AG10803 (cell line): Measurements from ENCODE around the gene INPP5D.
"Not testable (repeated sequence)": the region's sequence is repeated elsewhere in the genome, so short reads cannot be mapped to it uniquely, and the experiment has no call there.

Experiments
- DNase-seq: peaks from one replicate; pipeline ENCODE4 v3.0.0; 2010; ENCODE audit warnings: low read depth
- H3K4me3 ChIP-seq: 2 replicates; pipeline ENCODE4 v1.5.1; 2011; ENCODE audit warnings: mild to moderate bottlenecking, low read length, control low read depth
- TF ChIP-seq, protein P1 (sequence below): conservative IDR thresholded peaks from 2 replicates; pipeline ENCODE4 v1.5.1; 2011; ENCODE audit warnings: mild to moderate bottlenecking, low read length, control low read depth, inconsistent platforms

Gene INPP5D

DNA sequence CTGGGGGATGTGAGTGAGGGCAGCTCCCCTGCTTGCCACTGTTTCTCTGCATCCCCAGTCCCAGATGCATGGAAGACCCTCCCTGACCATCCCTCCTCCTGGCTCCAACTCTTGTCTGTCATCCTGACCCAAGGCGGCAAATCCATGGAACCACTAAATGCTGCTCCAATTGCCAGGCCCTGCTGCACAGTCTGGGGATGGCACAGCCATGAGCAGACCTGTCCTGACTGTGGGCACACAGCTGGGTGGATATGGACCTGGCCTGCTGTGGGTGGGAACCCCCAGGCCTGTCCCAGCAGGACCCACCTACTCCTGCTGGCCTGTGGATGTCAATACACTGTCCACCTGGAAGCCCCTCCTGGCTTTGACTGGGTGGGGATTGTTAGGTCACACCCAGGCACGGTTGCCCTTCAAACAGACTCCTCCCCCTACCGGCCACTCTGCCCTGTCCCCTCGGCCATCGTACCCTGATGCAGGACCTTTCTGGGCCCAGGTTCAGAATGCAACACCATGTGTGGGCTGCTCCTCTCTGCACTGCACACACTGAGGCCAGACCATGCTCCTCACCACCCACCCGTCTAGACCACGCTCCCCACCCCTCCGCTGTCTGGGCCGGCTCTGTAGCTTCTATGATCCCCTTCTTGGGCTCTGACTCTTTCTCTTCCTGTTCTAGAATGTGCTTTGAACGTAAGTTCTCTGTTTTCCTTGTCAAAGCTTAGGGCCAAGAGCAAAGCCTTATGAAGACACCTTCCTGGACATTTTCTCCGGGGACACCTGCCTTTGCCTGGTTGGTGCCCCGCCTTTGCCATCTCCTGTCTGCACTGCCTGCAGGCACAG is 57.9 kb downstream of the INPP5D start:
- no peak for DNase-seq
- H3K4me3 ChIP-seq = no peak overlapping the region

DNA sequence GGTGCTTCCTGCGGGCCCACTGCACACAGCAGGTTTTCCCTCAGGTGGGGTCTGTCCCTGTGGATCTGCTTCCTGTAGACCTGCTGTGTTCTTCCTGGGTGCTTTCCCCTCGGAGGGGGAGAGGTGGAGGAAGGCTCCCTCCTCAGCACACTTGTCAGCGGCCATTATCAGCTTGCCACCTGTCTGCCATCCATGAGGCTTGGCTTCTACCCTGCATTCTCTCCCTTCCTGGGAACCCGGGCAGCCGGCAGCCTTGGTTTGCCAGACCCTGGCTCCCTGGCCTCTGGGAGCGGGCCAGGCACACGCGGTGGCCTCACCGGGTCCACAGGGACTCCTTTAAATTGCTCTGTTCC is 58.5 kb downstream of the INPP5D start:
- no peak for DNase-seq
- H3K4me3 ChIP-seq = no peak overlapping the region
- TF ChIP-seq, protein P1, sequence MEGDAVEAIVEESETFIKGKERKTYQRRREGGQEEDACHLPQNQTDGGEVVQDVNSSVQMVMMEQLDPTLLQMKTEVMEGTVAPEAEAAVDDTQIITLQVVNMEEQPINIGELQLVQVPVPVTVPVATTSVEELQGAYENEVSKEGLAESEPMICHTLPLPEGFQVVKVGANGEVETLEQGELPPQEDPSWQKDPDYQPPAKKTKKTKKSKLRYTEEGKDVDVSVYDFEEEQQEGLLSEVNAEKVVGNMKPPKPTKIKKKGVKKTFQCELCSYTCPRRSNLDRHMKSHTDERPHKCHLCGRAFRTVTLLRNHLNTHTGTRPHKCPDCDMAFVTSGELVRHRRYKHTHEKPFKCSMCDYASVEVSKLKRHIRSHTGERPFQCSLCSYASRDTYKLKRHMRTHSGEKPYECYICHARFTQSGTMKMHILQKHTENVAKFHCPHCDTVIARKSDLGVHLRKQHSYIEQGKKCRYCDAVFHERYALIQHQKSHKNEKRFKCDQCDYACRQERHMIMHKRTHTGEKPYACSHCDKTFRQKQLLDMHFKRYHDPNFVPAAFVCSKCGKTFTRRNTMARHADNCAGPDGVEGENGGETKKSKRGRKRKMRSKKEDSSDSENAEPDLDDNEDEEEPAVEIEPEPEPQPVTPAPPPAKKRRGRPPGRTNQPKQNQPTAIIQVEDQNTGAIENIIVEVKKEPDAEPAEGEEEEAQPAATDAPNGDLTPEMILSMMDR = no peak

More for the DNA sequence above, 57.9 kb downstream of the INPP5D start:
- TF ChIP-seq, protein P1 = no peak

DNA sequence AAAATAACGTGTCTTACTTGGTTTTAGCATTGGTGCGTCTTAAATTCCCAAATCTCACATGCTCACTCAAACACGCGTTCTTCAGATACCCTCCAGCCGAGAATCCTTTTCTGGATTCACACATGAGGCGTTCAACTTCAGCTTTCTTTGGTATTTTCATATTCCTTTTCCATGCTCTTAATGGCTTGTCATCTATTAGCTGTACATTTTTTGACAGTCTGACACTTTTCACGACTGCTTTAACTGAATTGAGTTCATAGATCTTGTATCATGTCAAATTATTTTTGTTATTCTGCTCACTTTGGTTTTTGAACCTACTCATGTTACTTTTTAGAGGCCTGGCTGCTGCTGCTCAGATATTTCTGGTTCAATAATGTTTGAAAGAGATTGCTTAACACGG is 59.0 kb downstream of the INPP5D start:
- TF ChIP-seq, protein P1 = no peak
- no peak for DNase-seq
- H3K4me3 ChIP-seq = no peak overlapping the region

DNA sequence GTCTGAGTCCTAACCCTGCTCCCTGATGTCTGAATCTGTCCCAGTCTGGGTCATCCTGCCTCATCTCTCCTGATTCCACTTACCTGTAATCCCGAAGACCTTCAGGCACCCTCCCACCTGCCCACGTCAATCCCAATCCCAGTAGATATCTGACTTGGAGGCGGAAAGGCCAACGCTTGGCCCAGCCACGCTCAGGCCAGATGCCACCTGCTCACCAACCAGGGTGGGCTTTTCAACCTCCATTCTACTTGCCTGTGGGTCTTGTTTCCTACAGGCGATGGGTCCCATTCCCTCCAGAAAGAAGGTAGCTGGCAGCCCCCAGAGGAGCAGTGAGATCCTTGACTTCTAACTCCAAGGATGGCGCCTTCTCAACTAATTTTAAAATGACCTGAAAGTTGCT is 59.7 kb downstream of the INPP5D start:
- H3K4me3 ChIP-seq = no peak overlapping the region
- TF ChIP-seq, protein P1 = no peak
- no peak for DNase-seq

DNA sequence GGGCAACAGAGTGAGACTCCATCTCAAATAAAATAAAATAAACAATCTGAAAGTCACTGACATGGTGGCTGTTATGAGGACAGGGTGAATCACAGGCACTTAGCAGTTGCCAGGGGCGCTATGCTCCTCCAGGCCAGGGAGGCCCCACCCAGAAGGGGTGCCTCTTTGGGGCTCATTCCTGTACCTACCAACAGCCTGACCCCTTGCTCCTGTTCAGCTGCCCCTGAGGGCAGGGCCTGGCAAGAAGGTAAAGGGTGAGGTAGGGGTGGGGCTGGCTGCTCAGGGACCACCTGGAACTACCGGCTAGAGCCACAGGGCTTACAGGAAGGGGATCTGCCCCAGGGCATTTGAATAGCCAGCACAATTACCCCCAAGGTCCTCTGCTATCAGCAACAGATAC is 60.3 kb downstream of the INPP5D start:
- TF ChIP-seq, protein P1 = no peak
- H3K4me3 ChIP-seq = no peak overlapping the region
- DNase-seq = no peak

DNA sequence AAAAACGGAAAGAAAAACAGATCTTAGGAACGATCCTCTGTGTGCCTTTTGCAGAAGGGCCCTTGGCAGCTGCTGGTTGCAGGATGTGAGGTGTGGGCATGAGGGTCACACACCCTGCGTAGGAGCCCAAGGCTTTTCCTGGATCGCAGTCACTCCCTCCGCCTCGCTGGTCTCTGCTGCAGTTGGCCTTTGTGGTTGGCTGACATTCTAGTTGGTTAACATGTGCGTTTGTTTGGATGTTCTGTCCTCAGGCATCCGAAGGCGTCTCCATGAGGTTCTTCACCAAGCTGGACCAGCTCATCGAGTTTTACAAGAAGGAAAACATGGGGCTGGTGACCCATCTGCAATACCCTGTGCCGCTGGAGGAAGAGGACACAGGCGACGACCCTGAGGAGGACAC is 61.7 kb downstream of the INPP5D start:
- TF ChIP-seq, protein P1 = no peak
- H3K4me3 ChIP-seq = no peak overlapping the region
- no peak for DNase-seq

DNA sequence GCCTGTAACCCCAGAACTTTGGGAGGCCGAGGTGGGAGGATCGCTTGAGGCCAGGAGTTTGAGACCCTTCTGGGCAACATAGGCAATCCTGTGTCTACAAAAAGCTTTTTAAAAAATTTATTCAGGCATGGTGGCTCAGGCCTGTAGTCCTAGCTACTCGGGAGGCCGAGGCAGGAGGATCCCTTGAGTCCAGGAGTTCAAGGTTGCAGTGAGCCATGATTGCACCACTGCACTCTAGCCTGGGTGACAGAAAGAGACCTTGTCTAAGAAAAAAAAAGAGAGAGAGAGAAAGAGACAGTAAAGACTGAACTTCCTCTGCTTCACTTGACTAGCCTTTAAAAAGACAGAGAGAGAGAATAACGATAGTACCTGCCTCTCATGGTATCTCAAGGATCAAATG is 62.4 kb downstream of the INPP5D start:
- no peak for DNase-seq
- no peak overlapping the region for H3K4me3 ChIP-seq
- TF ChIP-seq, protein P1 = no peak

DNA sequence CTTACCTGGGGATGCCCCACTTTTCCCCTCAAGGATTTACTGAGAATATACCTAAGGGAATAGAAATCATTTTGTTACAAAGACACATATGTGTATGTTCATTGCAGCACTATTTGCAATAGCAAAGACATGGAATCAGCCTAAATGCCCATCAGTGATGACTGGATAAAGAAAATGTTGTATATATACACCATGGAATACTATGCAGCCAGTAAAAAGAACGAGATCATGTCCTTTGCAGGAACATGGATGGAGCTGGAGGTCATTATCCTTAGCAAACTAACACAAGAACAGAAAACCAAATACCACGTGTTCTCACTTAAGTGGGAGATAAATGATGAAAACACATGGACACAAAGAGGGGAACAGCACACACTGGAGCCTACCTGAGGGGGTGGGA is 63.4 kb downstream of the INPP5D start:
- DNase-seq, H3K4me3 ChIP-seq: not testable (repeated sequence)
